Measurements from ENCODE around the gene CPNE6. TPM values are rescaled to one million over a fixed set of nuclear protein-coding genes. Genes with fewer than 3 reads are reported as not detected.

Gene CPNE6
- total and polyA plus RNA-seq, 2 of the 8 experiments (the other 6 are each of a cell fraction or from before 2014, with no cell fraction given), result 0.05 TPM; not detected in 1

- Histone ChIP-seq H2BK5ac (ENCODE audit: low read depth, low read length) (no peak overlapping the region; the same call in 1 of the 2 replicates), H3K14ac (ENCODE audit: insufficient read length) (no peak overlapping the region), H3K27me3 (replicated peaks in 1 of 4; ENCODE audit: control insufficient read depth in 3 of 4, extremely low read depth in 1 of 4, insufficient read depth in 3 of 4, low read length in 3 of 4) (no peaks in the 10 kb centered on the region), H3K4me3 (ENCODE audit: extremely low read depth in 1 of 4, insufficient read depth in 2 of 4, low read depth in 3 of 4, low read length in 4 of 4) (no peak overlapping the region), H2AK5ac (ENCODE audit: low read depth, low read length) (no peak overlapping the region), H4K5ac (ENCODE audit: insufficient read length, low read depth, low read length) (no peak overlapping the region), H3K23ac (ENCODE audit: insufficient read length) (no peak overlapping the region), H2BK15ac (ENCODE audit: low read length) (no peak overlapping the region), H3K79me1 (ENCODE audit: low read depth, low read length) (no peaks in the 10 kb centered on the region), H3K23me2 (ENCODE audit: low read depth, low read length) (peaks cover 4% of the 10 kb centered on the region), H3K9ac (replicated peaks in 1 of 4; ENCODE audit: extremely low read depth in 1 of 4, low read depth in 3 of 4, low read length in 3 of 4) (no peak overlapping the region), H2BK120ac (replicated peaks; ENCODE audit: low read depth, low read length) (no peak overlapping the region), H4K8ac (ENCODE audit: extremely low read depth, insufficient read depth, low read length) (no peak overlapping the region), H2BK20ac (ENCODE audit: low read length) (no peak overlapping the region), H2BK12ac (ENCODE audit: low read depth, low read length) (no peak overlapping the region), H3K4me1 (replicated peaks in 1 of 4; ENCODE audit: control insufficient read depth in 3 of 4, insufficient read depth in 4 of 4, low read length in 3 of 4) (peaks cover 0 to 7% (median 4%) of the 10 kb centered on the region in 4 experiments; a peak in 5 of 7 replicates), H3K9me3 (ENCODE audit: insufficient read depth in 2 of 2, low read depth in 1 of 2, low read length in 1 of 2) (no peaks in the 10 kb centered on the region), H3K56ac (replicated peaks; ENCODE audit: insufficient read length, low read depth, low read length) (no peak overlapping the region), H3K18ac (ENCODE audit: extremely low read depth, low read length) (no peak overlapping the region), H3K36me3 (ENCODE audit: control insufficient read depth in 2 of 4, insufficient read depth in 4 of 4, low read length in 3 of 4) (no peaks in the 10 kb centered on the region; a peak in 1 of 8 replicates), H3K79me2 (ENCODE audit: control insufficient read depth in 1 of 2, insufficient read depth in 2 of 2, low read length in 2 of 2) (no peaks in the 10 kb centered on the region), H4K20me1 (replicated peaks in 1 of 2; ENCODE audit: control insufficient read depth in 1 of 2, insufficient read depth in 2 of 2, low read length in 2 of 2) (peaks cover 2% of the 10 kb centered on the region in 2 experiments), H3K27ac (ENCODE audit: low read depth, low read length) (no peak overlapping the region), H3K4ac (replicated peaks; ENCODE audit: insufficient read length, low read depth, low read length) (no peak overlapping the region), H2AFZ (ENCODE audit: low read length) (no peak overlapping the region), H4K91ac (replicated peaks; ENCODE audit: insufficient read length, low read length) (no peak overlapping the region), H3K4me2 (ENCODE audit: insufficient read depth in 1 of 2, low read depth in 2 of 2, low read length in 2 of 2) (no peak overlapping the region)
- 92% methylated on average over 8 of the region's 8 CpGs; no CpG with 5 or more reads in 1 of the 2 experiments for WGBS, 2 experiments (ENCODE audit: extremely low coverage in 1 of 2, insufficient coverage in 1 of 2, insufficient read length in 1 of 2, insufficient replicate concordance in 2 of 2, low coverage in 1 of 2, low lambda C conversion rate in 2 of 2, missing lambda C conversion rate in 1 of 2)
- DNase-seq (ENCODE audit: low read depth in 1 of 2, low spot score in 2 of 2), result no peak
- no peak for FAIRE-seq
- CTCF ChIA-PET (ENCODE audit: partially characterized antibody), result interaction anchor here (0.7 to 9.6 kb wide), 22 partner anchors 8 to 468 kb away, joined by 3 to 234 read pairs (median 12); partner anchors contain the start of genes DCAF11, EMC9, IRF9 and NRL
- POLR2A ChIA-PET (ENCODE audit: partially characterized antibody), result interaction anchor here (1.2 to 6.5 kb wide), 12 partner anchors 12 to 131 kb away, joined by 3 to 97 read pairs (median 5); partner anchors contain the start of genes DCAF11, EMC9, NRL and PCK2
- TF ChIP-seq NANOG (IDR thresholded peaks at IDR 0.05; ENCODE audit: insufficient read depth, low read depth, low read length, poor library complexity, severe bottlenecking), result no peak
- TF ChIP-seq SIRT6 (IDR thresholded peaks at IDR 0.05; ENCODE audit: low read length), result no peak
- TF ChIP-seq EP300 (IDR thresholded peaks at IDR 0.05; ENCODE audit: borderline replicate concordance in 1 of 2, low read depth in 2 of 2, low read length in 2 of 2), result no peak
- TF ChIP-seq SIN3A (conservative IDR thresholded peaks at IDR 0.05 in 1 of 2, IDR thresholded peaks at IDR 0.05 in 1 of 2; ENCODE audit: low read depth in 1 of 2, low read length in 2 of 2), result no peak
- no peak for TF ChIP-seq CBX8 (IDR thresholded peaks at IDR 0.05; ENCODE audit: borderline replicate concordance, low read depth, low read length)
- no peak for TF ChIP-seq RAD21 (IDR thresholded peaks at IDR 0.05 in 1 of 2, conservative IDR thresholded peaks at IDR 0.05 in 1 of 2; ENCODE audit: low read depth in 2 of 2, low read length in 2 of 2)
- TF ChIP-seq, protein P1, sequence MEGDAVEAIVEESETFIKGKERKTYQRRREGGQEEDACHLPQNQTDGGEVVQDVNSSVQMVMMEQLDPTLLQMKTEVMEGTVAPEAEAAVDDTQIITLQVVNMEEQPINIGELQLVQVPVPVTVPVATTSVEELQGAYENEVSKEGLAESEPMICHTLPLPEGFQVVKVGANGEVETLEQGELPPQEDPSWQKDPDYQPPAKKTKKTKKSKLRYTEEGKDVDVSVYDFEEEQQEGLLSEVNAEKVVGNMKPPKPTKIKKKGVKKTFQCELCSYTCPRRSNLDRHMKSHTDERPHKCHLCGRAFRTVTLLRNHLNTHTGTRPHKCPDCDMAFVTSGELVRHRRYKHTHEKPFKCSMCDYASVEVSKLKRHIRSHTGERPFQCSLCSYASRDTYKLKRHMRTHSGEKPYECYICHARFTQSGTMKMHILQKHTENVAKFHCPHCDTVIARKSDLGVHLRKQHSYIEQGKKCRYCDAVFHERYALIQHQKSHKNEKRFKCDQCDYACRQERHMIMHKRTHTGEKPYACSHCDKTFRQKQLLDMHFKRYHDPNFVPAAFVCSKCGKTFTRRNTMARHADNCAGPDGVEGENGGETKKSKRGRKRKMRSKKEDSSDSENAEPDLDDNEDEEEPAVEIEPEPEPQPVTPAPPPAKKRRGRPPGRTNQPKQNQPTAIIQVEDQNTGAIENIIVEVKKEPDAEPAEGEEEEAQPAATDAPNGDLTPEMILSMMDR (IDR thresholded peaks at IDR 0.05; ENCODE audit: control extremely low read depth in 1 of 3, insufficient read depth in 1 of 3, low read depth in 1 of 3, low read length in 3 of 3), result no peak
- no peak for TF ChIP-seq FOSL1 (IDR thresholded peaks at IDR 0.05; ENCODE audit: insufficient read depth, low read depth, low read length)
- no peak for TF ChIP-seq RNF2 (IDR thresholded peaks at IDR 0.05; ENCODE audit: borderline replicate concordance, low read depth, low read length, missing control alignments, poor library complexity, severe bottlenecking)
Observed at GRCh38 chr14:24056800-24057184, 14.6 kb upstream of the CPNE6 start.

Data from H1 (cell line).